Measurements from ENCODE around the gene LRRC15.

DNA sequence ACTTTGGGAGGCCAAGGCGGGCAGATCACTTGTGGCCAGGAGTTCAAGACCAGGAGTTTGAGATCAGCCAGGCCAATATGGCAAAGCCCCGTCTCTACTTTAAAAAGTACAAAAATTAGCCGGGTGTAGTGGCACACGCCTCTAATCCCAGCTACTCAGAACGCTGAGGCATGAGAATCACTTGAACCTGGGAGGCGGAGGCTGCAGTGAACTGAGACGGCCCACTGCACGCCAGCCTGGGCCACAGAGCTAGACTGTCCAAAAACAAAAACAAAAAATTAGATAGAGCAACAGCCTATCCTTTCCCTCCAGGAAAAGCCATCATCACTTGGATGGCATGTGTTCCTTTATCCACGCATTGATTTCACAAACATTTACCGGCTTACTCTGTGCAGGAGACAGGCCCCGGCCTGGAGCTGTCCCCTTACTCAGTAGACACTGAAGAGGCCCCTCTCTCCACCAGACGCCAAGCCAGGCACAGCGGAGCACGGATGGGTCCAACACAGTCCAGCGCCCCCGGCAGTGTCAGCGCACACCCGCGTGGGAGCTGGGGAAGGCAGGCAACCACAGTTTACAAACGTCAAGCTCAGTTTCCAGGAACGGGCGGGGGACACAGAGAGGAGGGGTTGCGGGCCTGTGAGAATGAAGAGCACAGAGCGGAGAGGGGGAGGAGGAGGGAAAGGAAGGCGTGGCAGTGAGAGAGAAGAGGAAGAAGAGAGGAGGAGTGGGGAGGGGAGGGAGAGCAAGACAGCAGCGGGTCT lies 26.4 kb upstream of the LRRC15 start:
- TF ChIP-seq NR2C2 (CRISPR knock-in tag; IDR thresholded peaks at IDR 0.05) (no peak), FOXJ3 (CRISPR knock-in tag; IDR thresholded peaks at IDR 0.05; ENCODE audit: borderline replicate concordance) (no peak), ZNF138 (CRISPR knock-in tag; conservative IDR thresholded peaks at IDR 0.05) (no peak)
- TF ChIP-seq, protein P1, sequence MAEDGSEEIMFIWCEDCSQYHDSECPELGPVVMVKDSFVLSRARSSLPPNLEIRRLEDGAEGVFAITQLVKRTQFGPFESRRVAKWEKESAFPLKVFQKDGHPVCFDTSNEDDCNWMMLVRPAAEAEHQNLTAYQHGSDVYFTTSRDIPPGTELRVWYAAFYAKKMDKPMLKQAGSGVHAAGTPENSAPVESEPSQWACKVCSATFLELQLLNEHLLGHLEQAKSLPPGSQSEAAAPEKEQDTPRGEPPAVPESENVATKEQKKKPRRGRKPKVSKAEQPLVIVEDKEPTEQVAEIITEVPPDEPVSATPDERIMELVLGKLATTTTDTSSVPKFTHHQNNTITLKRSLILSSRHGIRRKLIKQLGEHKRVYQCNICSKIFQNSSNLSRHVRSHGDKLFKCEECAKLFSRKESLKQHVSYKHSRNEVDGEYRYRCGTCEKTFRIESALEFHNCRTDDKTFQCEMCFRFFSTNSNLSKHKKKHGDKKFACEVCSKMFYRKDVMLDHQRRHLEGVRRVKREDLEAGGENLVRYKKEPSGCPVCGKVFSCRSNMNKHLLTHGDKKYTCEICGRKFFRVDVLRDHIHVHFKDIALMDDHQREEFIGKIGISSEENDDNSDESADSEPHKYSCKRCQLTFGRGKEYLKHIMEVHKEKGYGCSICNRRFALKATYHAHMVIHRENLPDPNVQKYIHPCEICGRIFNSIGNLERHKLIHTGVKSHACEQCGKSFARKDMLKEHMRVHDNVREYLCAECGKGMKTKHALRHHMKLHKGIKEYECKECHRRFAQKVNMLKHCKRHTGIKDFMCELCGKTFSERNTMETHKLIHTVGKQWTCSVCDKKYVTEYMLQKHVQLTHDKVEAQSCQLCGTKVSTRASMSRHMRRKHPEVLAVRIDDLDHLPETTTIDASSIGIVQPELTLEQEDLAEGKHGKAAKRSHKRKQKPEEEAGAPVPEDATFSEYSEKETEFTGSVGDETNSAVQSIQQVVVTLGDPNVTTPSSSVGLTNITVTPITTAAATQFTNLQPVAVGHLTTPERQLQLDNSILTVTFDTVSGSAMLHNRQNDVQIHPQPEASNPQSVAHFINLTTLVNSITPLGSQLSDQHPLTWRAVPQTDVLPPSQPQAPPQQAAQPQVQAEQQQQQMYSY (CRISPR knock-in tag; IDR thresholded peaks at IDR 0.05), result no peak
- TF ChIP-seq, protein P2, sequence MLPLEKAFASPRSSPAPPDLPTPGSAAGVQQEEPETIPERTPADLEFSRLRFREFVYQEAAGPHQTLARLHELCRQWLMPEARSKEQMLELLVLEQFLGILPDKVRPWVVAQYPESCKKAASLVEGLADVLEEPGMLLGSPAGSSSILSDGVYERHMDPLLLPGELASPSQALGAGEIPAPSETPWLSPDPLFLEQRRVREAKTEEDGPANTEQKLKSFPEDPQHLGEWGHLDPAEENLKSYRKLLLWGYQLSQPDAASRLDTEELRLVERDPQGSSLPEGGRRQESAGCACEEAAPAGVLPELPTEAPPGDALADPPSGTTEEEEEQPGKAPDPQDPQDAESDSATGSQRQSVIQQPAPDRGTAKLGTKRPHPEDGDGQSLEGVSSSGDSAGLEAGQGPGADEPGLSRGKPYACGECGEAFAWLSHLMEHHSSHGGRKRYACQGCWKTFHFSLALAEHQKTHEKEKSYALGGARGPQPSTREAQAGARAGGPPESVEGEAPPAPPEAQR (CRISPR knock-in tag; IDR thresholded peaks at IDR 0.05), result no peak
- TF ChIP-seq, protein P3, sequence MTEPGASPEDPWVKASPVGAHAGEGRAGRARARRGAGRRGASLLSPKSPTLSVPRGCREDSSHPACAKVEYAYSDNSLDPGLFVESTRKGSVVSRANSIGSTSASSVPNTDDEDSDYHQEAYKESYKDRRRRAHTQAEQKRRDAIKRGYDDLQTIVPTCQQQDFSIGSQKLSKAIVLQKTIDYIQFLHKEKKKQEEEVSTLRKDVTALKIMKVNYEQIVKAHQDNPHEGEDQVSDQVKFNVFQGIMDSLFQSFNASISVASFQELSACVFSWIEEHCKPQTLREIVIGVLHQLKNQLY (CRISPR knock-in tag; IDR thresholded peaks at IDR 0.05), result no peak
- TF ChIP-seq, protein P4, sequence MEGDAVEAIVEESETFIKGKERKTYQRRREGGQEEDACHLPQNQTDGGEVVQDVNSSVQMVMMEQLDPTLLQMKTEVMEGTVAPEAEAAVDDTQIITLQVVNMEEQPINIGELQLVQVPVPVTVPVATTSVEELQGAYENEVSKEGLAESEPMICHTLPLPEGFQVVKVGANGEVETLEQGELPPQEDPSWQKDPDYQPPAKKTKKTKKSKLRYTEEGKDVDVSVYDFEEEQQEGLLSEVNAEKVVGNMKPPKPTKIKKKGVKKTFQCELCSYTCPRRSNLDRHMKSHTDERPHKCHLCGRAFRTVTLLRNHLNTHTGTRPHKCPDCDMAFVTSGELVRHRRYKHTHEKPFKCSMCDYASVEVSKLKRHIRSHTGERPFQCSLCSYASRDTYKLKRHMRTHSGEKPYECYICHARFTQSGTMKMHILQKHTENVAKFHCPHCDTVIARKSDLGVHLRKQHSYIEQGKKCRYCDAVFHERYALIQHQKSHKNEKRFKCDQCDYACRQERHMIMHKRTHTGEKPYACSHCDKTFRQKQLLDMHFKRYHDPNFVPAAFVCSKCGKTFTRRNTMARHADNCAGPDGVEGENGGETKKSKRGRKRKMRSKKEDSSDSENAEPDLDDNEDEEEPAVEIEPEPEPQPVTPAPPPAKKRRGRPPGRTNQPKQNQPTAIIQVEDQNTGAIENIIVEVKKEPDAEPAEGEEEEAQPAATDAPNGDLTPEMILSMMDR (IDR thresholded peaks at IDR 0.05), result no peak
- TF ChIP-seq, protein P5, sequence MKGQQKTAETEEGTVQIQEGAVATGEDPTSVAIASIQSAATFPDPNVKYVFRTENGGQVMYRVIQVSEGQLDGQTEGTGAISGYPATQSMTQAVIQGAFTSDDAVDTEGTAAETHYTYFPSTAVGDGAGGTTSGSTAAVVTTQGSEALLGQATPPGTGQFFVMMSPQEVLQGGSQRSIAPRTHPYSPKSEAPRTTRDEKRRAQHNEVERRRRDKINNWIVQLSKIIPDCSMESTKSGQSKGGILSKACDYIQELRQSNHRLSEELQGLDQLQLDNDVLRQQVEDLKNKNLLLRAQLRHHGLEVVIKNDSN (CRISPR knock-in tag; IDR thresholded peaks at IDR 0.05), result no peak

All from WTC11 (cell line).